Stomach (tissue), 9 donors: ENCODE measurements around the gene ANKS1B. TPM values are rescaled to one million over a fixed set of nuclear protein-coding genes. Genes with fewer than 3 reads are reported as not detected.
A peak's percentile ranks its signal among the peaks of the same experiment; 100 is the strongest.

Experiments used
- DNase-seq, 2 donors: peaks; one replicate each; pipeline versions ENCODE4 v3.0.0 to v3.0.0-alpha.2; 2013 to 2019
- H3K27ac ChIP-seq, 5 donors: fragments of 200-600 bp in 4 of 5; sonication (generic) in 4 of 5; one replicate each; pipeline ENCODE4 v1.5.1; 2013 to 2019; ENCODE audit warnings: mild to moderate bottlenecking in 1 of 5, moderate library complexity in 1 of 5
- H3K27me3 ChIP-seq, 3 donors: fragments of 200-600 bp; sonication (generic); one replicate each; pipeline ENCODE4 v1.5.1; 2017 to 2019; ENCODE audit warnings: mixed run types in 1 of 3
- H3K36me3 ChIP-seq, 4 donors: fragments of 200-600 bp; sonication (generic); 1 replicate in 3 of 4; 2 replicates in 1 of 4; pipeline ENCODE4 v1.5.1; 2016 to 2019
- H3K4me1 ChIP-seq, 4 donors: fragments of 200-600 bp; sonication (generic); one replicate each; pipeline ENCODE4 v1.5.1; 2016 to 2019
- H3K4me3 ChIP-seq, 4 donors: fragments of 200-600 bp; sonication (generic) in 3 of 4; one replicate each; pipeline ENCODE4 v1.5.1; 2016 to 2019; ENCODE audit warnings: mild to moderate bottlenecking in 1 of 4
- H3K9me3 ChIP-seq, 4 donors: fragments of 200-600 bp; sonication (generic); one replicate each; pipeline ENCODE4 v1.5.1; 2016 to 2019
- EP300 ChIP-seq: sonication (generic); formaldehyde crosslinking; IDR thresholded peaks from one replicate; pipeline ENCODE4 v1.6.1; 2017; ENCODE audit warnings: antibody characterized with exemption
- POLR2A ChIP-seq, 4 donors: fragments of 450-650 bp; IDR thresholded peaks; one replicate each; pipeline ENCODE4 v1.6.1; 2016; ENCODE audit warnings: antibody characterized with exemption in 4 of 4, control low read depth in 2 of 4, mild to moderate bottlenecking in 1 of 4, moderate library complexity in 1 of 4
- POLR2AphosphoS5 ChIP-seq, 3 donors: sonication (generic); formaldehyde crosslinking; IDR thresholded peaks; one replicate each; pipeline ENCODE4 v1.6.1; 2016; ENCODE audit warnings: antibody characterized with exemption in 3 of 3
- WGBS, 5 donors: extraction: QIAGEN DNeasy Blood & Tissue Kit in 3 of 5; methylation state at CpG; one replicate each; pipeline versions ENCODE4 v1.1.5 to v1.1.7; 2013 to 2018; 5-methylcytosine and 5-hydroxymethylcytosine counted together
- intact Hi-C: fragments of 100-400 bp; cut with DNase I; formaldehyde crosslinking; loops from one replicate; pipeline ENCODE4 v1.15.1; 2023; ENCODE audit warnings: low total_unique reads
- polyA plus RNA-seq, 3 donors: library from polyadenylated mRNA; stranded (reverse); fragments of 200-250 nt; gene quantifications; one replicate each; pipeline ENCODE4 v1.2.3, GENCODE V29; 2013
- total RNA-seq, 5 donors: library from RNA; depleted of rRNA; stranded (reverse); fragments of >200 nt; gene quantifications; one replicate each; pipeline versions ENCODE4 v1.1.0 to v1.2.3, GENCODE V29; 2014 to 2016
- TF ChIP-seq, protein P1 (sequence below), 7 experiments: fragments of 450-650 bp in 4 of 7; fragments of 200-600 bp in 3 of 7; sonication (generic) in 3 of 7; IDR thresholded peaks; one replicate each; pipeline ENCODE4 v1.5.1; 2016 to 2019; ENCODE audit warnings: antibody characterized with exemption in 7 of 7, control low read depth in 2 of 7, mild to moderate bottlenecking in 1 of 7
- donor health status: healthy with polysubstance abuse.
- donor health status: Bipolar disorder and iron deficiency.
- donor health status: healthy.

Gene ANKS1B
- total and polyA plus RNA-seq, 8 donors = 0.73 to 26.8 (median 2.2) TPM; not detected in 2

DNA sequence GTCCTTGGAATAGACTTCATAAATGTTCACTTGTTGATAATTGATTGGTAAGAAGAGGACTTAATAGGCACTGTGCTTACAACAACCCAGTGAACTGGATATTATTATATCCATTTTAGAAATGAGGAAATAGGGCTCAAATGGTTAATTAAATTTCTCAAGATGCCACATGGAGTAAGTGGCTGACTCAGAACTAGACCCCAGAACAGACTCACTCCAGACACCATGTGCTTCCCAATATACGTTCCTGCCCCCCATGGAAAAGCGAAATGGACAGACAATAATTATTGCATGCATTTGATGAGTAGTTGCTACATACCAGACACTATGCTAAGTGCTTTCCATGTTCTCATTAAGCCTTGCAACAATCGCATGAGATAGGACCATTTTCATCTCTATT is 895 bp upstream of the ANKS1B start:
- Histone ChIP-seq H3K4me3 (peak overlapping the region; percentile 62 to 72 (median 66)), H3K27me3 (peaks cover 0 to 21% (median 0%) of the 10 kb centered on the region in 3 donors), H3K36me3 (no peaks in the 10 kb centered on the region), H3K9me3 (no peaks in the 10 kb centered on the region), H3K27ac (peak overlapping the region in 1 of 5 donors; percentile 74), H3K4me1 (peaks cover 0 to 23% (median 19%) of the 10 kb centered on the region in 4 donors)
- TF ChIP-seq POLR2AphosphoS5 (IDR thresholded peaks at IDR 0.05) (no peak), EP300 (no peak), POLR2A (IDR thresholded peaks at IDR 0.05) (no peak)
- TF ChIP-seq, protein P1, sequence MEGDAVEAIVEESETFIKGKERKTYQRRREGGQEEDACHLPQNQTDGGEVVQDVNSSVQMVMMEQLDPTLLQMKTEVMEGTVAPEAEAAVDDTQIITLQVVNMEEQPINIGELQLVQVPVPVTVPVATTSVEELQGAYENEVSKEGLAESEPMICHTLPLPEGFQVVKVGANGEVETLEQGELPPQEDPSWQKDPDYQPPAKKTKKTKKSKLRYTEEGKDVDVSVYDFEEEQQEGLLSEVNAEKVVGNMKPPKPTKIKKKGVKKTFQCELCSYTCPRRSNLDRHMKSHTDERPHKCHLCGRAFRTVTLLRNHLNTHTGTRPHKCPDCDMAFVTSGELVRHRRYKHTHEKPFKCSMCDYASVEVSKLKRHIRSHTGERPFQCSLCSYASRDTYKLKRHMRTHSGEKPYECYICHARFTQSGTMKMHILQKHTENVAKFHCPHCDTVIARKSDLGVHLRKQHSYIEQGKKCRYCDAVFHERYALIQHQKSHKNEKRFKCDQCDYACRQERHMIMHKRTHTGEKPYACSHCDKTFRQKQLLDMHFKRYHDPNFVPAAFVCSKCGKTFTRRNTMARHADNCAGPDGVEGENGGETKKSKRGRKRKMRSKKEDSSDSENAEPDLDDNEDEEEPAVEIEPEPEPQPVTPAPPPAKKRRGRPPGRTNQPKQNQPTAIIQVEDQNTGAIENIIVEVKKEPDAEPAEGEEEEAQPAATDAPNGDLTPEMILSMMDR (IDR thresholded peaks at IDR 0.05) = no peak
- 59 to 69% (median 65%) methylated on average over 3 of the region's 3 CpGs for WGBS, 5 donors
- no peak for DNase-seq
- intact Hi-C loops = no loop called here

DNA sequence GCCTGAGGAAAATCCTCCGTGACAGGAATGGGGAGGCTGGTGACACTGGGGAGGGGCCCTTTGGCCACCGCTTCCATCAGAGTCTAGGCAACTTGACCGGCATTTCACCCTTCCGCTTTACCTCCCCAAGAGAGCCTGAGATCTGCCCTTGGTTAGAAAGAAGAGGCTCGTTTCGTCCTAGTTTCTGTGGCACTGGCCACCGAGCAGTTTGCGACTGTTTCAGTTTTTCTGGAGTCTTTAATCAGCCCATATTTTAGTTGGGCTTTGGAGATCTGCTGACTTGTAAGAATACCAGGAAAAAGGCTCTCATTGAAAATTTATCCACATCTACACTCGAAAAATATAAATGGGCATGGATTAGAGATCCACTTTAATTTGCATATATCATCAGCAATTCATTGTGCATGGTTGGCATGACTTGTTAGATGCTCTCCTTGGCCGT is 414 bp upstream of the ANKS1B start:
- H3K27ac ChIP-seq = peak overlapping the region in 3 of 5 donors; percentile 65 to 81 (median 74)

DNA sequence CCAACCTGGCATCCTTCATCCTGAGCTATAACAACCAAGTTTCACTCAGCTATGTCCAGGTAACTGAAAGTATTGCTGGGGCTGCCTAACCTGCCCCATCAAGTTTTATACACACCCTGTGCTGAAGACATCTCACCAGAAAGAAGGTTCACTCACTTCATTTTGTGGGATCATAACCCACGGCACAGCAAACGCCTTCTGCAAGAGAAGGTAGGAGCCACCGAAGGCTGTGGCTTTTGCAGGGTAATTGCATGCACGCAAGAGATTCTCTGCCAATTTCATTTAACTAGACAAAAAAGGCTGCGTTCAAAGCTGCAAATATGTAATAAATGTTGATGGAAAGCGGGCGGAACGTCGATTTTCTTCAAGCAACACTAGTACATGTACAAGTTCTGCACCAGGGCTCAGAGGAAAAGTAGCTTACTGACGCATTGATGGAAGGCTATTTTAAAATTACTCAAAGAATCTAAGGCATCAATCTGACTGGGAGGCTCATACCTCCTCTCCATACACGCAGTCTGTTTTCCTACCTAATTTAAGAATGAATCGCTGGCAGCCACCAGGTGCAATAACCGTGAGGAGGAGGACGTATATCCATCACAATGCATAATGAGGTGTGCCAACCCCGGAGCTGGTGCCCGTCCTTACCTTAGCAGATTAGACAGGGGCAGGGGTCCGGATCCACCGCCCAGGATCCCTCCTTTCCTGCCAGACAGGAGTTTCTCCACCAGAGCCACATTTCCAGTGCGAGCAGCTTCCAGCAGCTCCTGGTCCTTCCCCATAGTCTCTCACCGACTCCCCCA is 1.1 kb downstream of the ANKS1B start:
- Histone ChIP-seq H3K4me3 (peak overlapping the region; percentile 62 to 72 (median 66)), H3K36me3 (no peaks in the 10 kb centered on the region), H3K9me3 (no peaks in the 10 kb centered on the region), H3K27ac (peak overlapping the region in 3 of 5 donors; percentile 42 to 75 (median 68)), H3K27me3 (peaks cover 0 to 21% (median 0%) of the 10 kb centered on the region in 3 donors), H3K4me1 (peaks cover 0 to 23% (median 19%) of the 10 kb centered on the region in 4 donors)
- 18 to 27% (median 22%) methylated on average over 20 of the region's 20 CpGs for WGBS, 5 donors
- TF ChIP-seq EP300 = no peak
- TF ChIP-seq, protein P1 (IDR thresholded peaks at IDR 0.05) = no peak
- no peak for TF ChIP-seq POLR2A (IDR thresholded peaks at IDR 0.05)
- TF ChIP-seq POLR2AphosphoS5 (IDR thresholded peaks at IDR 0.05) = no peak
- intact Hi-C loops = no loop called here
- DNase-seq = no peak

More for the DNA sequence above, 414 bp upstream of the ANKS1B start:
- Histone ChIP-seq H3K9me3 (no peaks in the 10 kb centered on the region), H3K27me3 (peaks cover 0 to 21% (median 0%) of the 10 kb centered on the region in 3 donors), H3K36me3 (no peaks in the 10 kb centered on the region), H3K4me3 (peak overlapping the region; percentile 62 to 72 (median 66)), H3K4me1 (peaks cover 0 to 23% (median 19%) of the 10 kb centered on the region in 4 donors)
- DNase-seq = no peak
- intact Hi-C loops = no loop called here
- TF ChIP-seq, protein P1 (IDR thresholded peaks at IDR 0.05) = no peak
- TF ChIP-seq POLR2A (IDR thresholded peaks at IDR 0.05) = no peak
- no peak for TF ChIP-seq POLR2AphosphoS5 (IDR thresholded peaks at IDR 0.05)
- no peak for TF ChIP-seq EP300
- 0 to 4% (median 1%) methylated on average over 9 to 10 of the region's 10 CpGs for WGBS, 5 donors

DNA sequence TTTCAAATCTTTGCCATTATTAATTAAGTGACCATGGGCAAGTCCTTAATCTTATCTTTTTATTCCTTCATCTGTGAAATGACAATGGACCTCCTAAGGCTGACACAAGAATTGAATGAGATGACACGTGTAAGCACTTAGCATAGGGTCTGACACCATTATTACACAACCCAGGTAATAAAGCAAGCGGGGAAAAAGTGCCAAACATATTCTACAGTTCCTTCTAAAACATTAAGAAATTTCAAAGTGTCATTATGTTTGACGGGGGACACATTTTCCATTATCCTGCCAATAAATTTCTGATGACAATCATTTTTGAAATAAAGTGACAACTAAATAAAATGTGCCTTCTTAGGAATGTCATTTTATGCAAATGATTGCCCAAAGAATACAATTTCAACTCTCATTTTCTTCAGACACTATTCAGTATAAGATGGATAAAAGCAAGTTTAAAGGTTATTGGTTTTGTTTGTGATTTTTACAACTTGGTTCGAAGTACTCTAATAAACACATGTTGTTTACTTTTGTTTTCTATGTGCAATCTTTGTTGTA is 3.0 kb downstream of the ANKS1B start:
- DNase-seq = no peak
- Histone ChIP-seq H3K36me3 (no peaks in the 10 kb centered on the region), H3K4me3 (no peak overlapping the region), H3K9me3 (no peaks in the 10 kb centered on the region), H3K27ac (no peak overlapping the region), H3K27me3 (peaks cover 0 to 21% (median 0%) of the 10 kb centered on the region in 3 donors), H3K4me1 (peaks cover 0 to 23% (median 19%) of the 10 kb centered on the region in 4 donors)
- TF ChIP-seq, protein P1 (IDR thresholded peaks at IDR 0.05) = no peak
- TF ChIP-seq EP300 (no peak), POLR2AphosphoS5 (IDR thresholded peaks at IDR 0.05) (no peak), POLR2A (IDR thresholded peaks at IDR 0.05) (no peak)
- 66 to 70% (median 68%) methylated on average over 4 of the region's 4 CpGs for WGBS, 5 donors
- intact Hi-C loops = no loop called here
